GM21619 (cell line): Measurements from ENCODE around the gene TRIM47.
"Not testable (repeated sequence)": the region's sequence is repeated elsewhere in the genome, so short reads cannot be mapped to it uniquely, and the experiment has no call there.

Experiments used
- ATAC-seq: cut with Tn5 transposase; IDR thresholded peaks from one replicate; pipeline ENCODE4 v1.9.1; 2021; ENCODE audit not compliant: unreplicated experiment

TRIM47 gene

DNA sequence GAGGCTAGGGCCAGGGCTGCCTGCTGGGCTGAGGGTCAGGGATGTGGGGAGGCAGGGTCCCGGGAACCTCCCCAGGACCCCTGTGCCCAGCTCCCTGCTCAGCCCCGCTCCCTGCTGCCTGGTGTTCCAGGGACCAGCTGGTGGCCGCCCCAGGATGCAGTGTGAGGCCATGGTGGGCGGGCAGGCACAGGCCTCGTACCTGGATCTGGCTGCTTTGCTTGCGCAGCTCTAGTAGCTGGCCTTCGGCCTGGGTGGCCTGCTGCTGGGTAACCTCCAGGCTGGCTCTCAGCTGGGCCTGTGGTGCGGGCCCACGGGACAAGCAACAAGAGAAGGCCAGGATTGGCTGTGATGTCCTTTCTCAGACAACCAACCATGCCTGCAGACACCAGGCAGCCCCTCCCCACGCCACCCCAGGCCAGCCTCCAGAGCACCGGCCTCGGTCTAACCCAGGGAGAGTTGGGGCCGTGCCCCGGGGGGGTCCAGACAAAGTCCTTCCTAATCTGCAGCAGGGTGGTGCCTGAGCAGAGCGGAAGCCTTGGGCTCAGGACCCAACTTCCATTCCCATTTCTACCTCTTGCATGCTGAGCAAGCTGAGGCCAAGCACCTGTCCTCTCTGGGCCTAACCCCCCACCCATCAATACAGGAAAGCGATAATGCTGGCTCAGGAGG lies 14.3 kb upstream of the TRIM47 start:
- ATAC-seq: no peak

DNA sequence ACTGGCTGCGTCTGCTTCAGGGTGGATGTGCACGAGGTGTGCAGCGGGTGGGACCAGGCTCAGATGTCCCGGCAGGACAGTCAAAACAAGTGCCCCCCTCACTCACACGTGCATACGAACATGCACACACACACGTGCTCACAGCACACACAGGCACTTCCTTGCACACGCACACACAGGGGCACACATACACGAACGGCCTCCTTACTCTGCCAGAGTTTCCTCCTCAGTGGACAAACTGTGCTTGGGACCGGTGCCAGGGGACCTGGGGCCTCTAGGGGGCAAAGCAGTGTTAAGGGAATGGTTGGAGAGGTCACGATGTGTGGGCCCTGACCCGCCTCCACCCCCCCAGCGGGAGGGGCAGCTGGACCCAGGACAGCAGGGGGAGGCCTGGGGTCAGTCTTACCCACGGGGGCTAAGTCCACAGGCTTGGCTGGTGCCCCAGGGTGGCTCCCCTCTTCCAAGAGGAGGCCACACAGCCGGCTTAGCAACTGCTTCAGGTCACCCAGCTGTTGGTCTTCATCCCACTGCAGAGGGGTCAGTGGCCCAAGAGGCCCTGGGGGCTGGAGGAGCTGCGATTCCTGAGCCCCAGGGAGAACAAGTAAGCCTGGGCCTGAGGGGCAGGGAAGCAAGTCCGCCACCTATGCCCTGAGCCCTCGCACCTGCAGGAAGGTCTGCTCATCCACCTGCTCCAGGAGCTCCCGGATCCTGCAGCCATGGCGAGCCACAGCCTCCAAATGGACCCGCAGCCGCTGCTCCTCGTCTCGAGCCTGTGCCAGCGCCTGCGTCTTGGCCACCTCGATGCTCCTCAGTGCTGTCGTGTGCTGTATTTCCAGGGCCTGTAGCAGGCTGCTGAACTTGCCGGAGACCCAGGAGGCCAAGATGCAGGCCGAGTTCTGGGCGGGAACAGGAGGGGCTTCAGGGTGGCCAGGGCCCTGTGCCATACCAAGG lies 13.5 kb upstream of the TRIM47 start:
- no peak for ATAC-seq

DNA sequence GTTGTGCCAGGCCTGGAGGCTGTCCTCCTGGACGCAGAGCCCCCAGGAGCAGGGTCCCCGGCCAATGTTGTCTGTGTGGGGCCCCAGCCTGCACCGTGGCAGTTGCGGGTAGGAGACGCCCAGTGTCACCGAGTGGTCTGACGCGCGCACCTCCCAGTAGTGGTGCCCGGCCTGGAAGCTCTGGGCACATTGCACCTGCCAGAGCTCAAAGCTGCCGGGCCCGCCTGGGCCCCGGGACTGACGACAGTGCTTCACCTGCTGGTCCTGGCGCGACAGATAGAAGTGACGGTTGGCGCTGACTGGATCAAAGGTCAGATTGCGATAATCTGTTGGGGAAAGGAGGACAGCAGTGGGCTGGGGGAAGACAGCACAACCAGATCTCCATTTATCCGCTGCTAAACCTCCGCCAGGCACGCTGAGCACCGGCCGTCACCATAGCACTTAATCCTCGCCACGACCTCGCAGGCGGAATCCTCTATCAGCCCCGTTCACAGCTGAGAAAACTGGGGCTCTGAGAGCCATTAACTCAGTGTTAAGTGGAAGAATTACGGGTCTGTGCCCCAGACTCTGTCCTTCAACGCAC lies 12.7 kb upstream of the TRIM47 start:
- no peak for ATAC-seq

DNA sequence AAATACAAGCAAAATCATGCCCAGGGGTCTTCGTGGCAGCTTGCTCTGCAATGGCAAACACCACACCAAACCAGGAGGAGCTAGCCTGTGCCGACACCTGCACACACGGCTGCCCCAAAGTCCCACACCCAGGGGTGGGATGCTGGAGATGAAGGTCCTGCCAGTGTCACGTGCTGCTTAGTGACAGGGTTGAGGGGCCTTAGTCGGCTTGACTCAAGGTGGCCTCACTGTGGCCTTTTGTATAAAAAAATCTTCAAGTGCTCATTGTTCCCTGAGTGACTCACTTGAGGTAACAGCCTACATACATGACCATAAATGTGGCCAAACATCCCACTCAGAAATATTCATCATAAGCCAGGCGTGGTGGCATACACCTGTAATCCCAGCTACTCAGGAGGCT lies 11.1 kb upstream of the TRIM47 start:
- ATAC-seq: no peak

- ATAC-seq: no peak
Observed at GRCh38 chr17:75888484-75888883, 10.1 kb upstream of the TRIM47 start.

- not testable (repeated sequence) for ATAC-seq
Observed at GRCh38 chr17:75885860-75886259, 7.5 kb upstream of the TRIM47 start.

GRCh38 chr17:75885431-75885830 lies 7.0 kb upstream of the TRIM47 start:
- no peak for ATAC-seq

- ATAC-seq: no peak
Observed at GRCh38 chr17:75881678-75882454, 3.5 kb upstream of the TRIM47 start.

DNA sequence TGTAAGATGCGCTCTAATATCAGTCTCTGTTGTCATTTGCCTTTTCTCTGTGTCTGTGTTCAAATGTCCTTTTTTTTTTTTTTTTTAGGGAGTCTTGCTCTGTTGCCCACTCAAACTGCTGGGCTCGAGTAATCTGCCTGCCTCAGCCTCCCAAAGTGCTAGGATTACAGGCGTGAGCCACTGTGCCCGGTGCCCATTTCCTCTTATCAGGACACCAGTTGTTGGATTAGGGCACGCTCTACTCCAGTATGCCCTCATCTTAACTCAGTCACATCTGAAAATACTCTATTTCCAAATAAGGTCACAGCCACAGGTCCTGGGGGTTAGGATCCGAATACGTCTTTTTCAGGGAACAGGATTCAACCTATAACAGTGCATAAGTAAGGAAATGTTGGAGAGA lies 1.9 kb upstream of the TRIM47 start:
- ATAC-seq: no peak

DNA sequence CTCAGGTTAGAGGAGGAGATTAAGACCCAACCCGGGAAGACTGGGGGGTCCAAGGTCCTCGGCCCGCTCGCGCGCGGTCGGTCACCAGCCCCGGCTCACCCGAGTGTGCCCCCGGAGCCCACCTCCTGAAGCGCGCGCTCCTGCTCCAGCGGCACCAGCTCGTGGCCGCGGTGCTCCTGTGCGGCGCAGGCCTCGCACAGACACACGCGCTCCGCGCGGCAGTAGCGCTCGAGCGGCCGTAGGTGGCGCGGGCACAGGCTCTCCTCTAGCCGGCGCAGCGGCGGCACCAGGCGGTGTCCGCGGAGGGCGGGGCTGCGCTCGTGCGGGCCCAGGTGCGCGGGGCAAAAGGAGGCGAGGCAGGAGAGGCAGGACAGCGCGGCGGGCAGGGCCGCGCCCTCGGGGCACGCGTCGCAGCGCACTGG lies 618 bp downstream of the TRIM47 start:
- ATAC-seq: no peak

GRCh38 chr17:75876938-75877751 lies 1.2 kb downstream of the TRIM47 start:
- no peak for ATAC-seq

DNA sequence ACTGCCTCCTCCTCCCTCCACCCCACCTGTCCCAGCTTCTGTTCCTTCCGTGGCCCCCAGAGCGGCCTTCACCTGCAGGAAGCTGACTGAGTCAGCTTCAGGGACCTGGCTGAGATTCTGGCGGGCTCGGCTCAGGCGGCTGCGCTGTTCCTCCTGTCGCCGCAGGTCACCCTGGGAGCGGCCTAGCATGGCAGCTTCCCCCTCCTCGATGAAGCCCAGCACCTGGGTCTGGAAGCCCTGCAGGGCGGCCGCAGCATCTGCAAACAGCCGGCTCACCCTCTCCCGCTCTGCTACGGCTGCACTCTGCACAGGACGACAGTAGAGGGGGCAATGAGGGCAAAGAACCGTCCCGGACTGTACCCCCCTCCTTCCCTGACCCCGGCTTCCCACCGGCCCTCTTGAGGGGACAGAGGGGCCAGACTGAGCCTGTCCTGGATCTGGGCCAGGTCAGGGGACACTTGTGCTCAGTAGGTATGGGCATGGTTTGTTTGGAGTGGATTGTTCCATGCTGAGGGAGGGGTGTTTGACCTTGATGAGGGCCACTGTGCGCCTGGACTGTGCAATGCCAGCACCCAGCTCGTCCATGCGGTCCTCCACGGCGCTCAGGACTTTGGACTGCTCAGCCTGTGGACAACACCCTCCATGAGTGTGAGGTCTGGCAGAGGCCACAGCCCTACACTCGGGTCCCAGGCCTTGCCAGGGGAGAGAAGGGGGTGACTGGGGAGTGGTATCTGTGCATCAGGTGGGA lies 2.0 kb downstream of the TRIM47 start:
- ATAC-seq: no peak

DNA sequence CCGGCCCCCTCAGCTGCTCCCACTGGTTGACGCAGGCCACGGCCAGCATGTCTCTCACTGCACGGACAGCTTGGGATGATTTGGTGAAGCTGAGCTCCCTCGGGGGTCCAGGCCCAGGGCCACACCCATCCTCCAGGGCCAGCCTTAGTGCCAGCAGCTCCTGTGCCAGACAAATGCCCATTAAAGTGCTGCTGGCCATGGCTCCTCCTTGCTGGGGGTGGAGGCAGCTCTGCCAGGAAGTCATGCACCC lies 2.5 kb downstream of the TRIM47 start:
- ATAC-seq: no peak

- ATAC-seq: no peak
Observed at GRCh38 chr17:75875182-75875939, 3.0 kb downstream of the TRIM47 start.

DNA sequence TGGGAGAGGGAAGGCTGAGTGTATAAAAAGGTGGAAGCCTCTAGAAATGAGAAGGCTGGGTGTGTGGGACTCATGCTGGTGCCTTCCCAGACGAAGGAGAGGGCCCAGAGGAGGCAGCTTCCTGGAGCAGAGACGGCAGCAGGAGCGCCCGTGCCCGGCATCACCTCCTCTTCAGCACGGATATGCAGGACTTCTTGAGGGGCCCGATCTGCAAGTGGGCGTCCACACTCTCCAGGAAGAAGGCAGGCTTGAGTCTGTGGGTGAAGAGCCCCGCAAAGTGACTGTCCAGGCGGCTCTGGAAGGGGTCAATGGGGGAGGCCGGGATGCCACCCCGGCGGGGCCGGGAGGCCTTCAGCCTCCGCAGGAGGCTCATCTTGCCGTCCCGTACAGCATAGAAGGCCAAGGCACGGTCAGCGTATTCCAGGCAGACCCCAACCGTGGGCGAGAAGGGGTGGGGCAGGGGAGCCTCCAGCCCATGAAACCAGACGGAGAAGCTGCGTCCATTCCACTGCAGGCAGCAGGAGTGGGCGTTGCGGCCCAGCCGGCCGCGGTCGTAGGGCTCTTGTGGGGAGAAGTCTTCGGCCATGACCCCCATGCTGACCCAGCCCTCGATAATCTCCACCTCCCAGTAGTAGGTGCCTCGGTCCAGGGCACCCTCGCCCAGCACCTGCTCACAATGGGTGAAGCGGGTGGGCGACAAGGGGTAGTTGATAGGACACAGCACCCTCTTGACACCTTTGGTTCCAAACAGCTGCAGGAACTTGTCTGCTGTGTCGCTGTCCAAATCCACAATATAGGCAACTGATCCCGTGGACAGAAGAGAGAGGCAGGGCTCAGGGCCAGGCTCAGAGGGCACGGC lies 3.8 kb downstream of the TRIM47 start:
- ATAC-seq: no peak

GRCh38 chr17:75873587-75874322 lies 4.6 kb downstream of the TRIM47 start:
- ATAC-seq: no peak
